GM12865 (cell line): ENCODE data around the gene KBTBD8.

ENCODE experiments used
- DNase-seq: peaks from one replicate; pipeline ENCODE4 v3.0.0; 2010; ENCODE audit warnings: low read depth
- H3K4me3 ChIP-seq: 2 replicates; pipeline ENCODE4 v1.5.1; 2011; ENCODE audit warnings: mild to moderate bottlenecking, low read depth, low read length, control low read depth
- TF ChIP-seq, protein P1 (sequence below): IDR thresholded peaks from 2 replicates; pipeline ENCODE4 v1.5.1; 2011; ENCODE audit warnings: low read length, control low read depth, low read depth, inconsistent platforms; ENCODE audit not compliant: insufficient read depth; ENCODE audit errors: missing control alignments

KBTBD8 gene

GRCh38 chr3:66994588-66994987 is 3.5 kb upstream of the KBTBD8 start:
- TF ChIP-seq, protein P1, sequence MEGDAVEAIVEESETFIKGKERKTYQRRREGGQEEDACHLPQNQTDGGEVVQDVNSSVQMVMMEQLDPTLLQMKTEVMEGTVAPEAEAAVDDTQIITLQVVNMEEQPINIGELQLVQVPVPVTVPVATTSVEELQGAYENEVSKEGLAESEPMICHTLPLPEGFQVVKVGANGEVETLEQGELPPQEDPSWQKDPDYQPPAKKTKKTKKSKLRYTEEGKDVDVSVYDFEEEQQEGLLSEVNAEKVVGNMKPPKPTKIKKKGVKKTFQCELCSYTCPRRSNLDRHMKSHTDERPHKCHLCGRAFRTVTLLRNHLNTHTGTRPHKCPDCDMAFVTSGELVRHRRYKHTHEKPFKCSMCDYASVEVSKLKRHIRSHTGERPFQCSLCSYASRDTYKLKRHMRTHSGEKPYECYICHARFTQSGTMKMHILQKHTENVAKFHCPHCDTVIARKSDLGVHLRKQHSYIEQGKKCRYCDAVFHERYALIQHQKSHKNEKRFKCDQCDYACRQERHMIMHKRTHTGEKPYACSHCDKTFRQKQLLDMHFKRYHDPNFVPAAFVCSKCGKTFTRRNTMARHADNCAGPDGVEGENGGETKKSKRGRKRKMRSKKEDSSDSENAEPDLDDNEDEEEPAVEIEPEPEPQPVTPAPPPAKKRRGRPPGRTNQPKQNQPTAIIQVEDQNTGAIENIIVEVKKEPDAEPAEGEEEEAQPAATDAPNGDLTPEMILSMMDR: no peak
- no peak for DNase-seq
- H3K4me3 ChIP-seq: no peak overlapping the region

DNA sequence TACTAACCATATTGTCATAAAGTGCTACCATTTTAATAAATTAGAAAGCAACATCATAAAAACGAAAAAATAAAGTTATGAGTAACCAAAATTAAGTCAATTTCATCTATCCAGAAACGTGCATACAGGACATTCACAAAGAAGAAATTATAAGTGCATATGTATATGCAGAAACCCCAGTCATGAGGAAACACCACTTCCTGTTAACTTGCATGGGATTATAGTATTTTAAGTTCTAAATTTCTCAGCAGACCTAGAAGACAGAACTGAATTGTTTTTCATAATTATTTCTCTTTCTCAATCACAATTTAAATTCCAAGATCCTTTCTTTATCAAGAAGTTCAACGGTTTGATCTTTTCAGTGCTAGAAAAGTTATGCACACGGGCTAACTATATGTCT is 1.4 kb upstream of the KBTBD8 start:
- DNase-seq: no peak
- no peak overlapping the region for H3K4me3 ChIP-seq
- TF ChIP-seq, protein P1: no peak

DNA sequence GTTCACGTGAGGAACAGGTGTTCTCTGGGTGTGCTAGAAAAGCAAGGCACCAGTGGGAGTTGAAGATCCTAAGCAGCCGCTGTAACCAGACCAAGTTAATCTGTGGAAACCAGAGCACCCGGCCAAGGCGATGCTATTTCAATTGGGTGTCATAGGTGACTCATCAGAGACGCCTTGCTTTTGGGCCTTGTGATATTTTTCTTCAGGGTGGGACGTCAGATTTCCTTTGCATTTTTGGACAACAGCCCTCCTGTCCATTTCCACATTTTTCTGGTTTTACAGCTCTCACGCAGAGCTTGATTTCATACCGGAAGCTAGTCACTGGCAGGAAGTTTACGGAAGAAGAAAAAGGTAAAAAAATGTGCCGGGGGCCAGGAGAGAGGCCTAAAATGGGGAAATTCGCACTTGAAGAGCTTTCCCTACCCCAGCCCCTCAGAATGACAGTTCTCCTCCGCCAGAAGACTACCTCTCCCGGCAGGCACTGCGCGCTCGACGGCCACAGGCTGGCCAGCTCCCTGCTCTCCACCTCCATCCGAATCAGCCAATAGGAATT is 471 bp upstream of the KBTBD8 start:
- no peak for DNase-seq
- H3K4me3 ChIP-seq: peak overlapping the region; percentile 57
- TF ChIP-seq, protein P1: no peak

- TF ChIP-seq, protein P1: no peak
- no peak for DNase-seq
- peak overlapping the region; percentile 59 for H3K4me3 ChIP-seq
These were observed 763 bp downstream of the KBTBD8 start for GRCh38 chr3:66998904-66999235.

- H3K4me3 ChIP-seq: peak overlapping the region; percentile 59
- TF ChIP-seq, protein P1: no peak
- DNase-seq: peak; percentile 62
These were observed 1.9 kb downstream of the KBTBD8 start for GRCh38 chr3:67000009-67000408.

DNA sequence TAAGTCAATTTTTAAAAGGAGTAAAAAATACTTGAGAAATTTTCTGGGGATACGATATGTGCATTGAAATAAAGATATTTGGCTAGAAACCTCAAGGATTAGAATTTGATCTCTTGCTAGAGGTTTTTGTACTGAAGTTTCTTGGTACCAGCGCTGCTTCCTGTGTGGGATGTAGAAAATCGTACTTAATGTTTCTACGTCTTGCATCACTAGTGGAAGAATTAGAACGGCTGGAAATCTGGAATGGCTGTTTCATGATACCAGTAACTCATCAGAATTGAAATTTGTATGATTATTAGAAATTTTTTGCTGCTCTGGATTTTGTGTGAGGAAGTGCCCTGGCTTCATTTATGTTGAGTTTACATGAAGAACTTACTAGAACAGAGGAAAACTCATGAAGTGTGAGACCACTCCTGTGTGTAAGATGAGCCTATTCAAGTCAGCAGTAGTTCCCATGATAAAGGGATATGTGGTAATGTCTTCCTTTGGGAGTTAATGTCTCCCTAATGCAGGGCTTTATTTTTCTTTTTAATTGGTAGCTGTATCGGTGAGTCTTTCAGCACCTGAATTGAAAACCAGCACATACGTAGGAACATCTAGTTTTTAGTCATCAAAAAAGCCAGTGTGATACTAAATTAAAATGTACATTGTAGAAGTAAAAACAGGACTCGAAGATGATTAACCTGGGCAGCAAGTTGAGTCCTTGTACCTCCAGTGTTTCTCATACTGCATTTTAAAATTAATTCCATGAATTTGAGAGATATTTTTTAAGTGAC is 3.2 kb downstream of the KBTBD8 start:
- no peak overlapping the region; the same call in 1 of the 2 replicates for H3K4me3 ChIP-seq
- TF ChIP-seq, protein P1: no peak
- DNase-seq: no peak

DNA sequence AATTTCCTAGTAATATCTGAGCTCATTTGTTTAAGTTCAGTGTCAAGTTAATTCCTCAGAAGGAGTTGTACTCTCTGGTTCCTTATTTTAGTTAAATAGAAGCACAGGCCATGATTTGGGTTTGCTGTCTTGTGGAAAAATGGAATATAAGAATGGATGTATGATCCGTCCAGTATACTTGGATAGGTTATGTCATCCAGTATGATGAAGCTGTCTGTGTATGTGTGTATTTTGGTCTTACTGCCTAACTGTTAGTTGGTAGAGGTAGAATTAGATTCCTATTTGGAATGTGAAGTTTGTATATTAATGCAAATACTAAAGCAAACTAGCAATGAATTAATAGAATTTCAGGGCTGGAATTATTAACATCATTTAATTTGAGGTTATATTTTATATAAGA is 7.9 kb downstream of the KBTBD8 start:
- TF ChIP-seq, protein P1: no peak
- no peak for DNase-seq
- no peak overlapping the region for H3K4me3 ChIP-seq
